ENCODE results near the gene OLFML1. TPM values are rescaled to one million over a fixed set of nuclear protein-coding genes. Genes with fewer than 3 reads are reported as not detected.
A peak's percentile ranks its signal among the peaks of the same experiment; 100 is the strongest.

OLFML1 gene
- total and polyA plus RNA-seq, 7 experiments from 2014 or later, result 0.18 TPM; not detected in 6

DNA sequence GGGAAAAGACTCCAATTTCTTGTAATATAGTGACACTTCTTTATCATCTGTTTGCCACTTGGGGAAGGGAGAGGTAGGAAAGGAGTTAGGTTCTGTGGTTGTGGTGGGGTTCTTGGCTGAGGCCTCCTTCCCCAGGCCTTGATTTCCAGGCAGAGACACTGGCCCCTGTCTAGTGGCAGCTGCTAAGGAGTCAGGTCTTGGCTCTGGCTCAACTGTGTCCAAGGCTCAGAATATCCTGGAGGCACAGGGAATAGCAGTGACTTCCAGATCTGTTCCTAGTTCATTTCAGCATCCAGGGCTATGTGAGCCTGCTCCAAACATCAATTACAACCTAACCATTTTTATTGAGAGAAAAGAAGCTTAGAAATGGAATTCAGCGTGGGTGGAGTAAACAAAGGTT, 58.0 kb downstream of the OLFML1 start:
- Histone ChIP-seq H3K27me3 (ENCODE audit: control insufficient read depth in 2 of 2, insufficient read depth in 2 of 2, low read length in 2 of 2) (no peaks in the 10 kb centered on the region), H3K36me3 (ENCODE audit: control insufficient read depth in 2 of 3, insufficient read depth in 3 of 3, low read length in 3 of 3) (no peaks in the 10 kb centered on the region), H3K9me3 (ENCODE audit: control insufficient read depth in 2 of 3, low read length in 3 of 3) (no peaks in the 10 kb centered on the region), H3K27ac (ENCODE audit: low read depth, low read length) (no peak overlapping the region), H3K4me1 (ENCODE audit: control insufficient read depth in 2 of 2, insufficient read depth in 2 of 2, low read length in 2 of 2) (peaks cover 2 to 10% of the 10 kb centered on the region in 2 donors), H3K4me3 (ENCODE audit: low read length) (no peak overlapping the region)
- no peak for ATAC-seq
- Mint-ChIP-seq H3K9me3 (no peaks in the 10 kb centered on the region), H3K27ac (peak overlapping the region in 2 of 9 donors; percentile 31 to 50), H3K27me3 (peaks cover 0 to 14% (median 0%) of the 10 kb centered on the region in 5 donors), H3K4me1 (peaks cover 5 to 69% (median 50%) of the 10 kb centered on the region in 7 donors), H3K36me3 (peaks cover 0 to 16% (median 0%) of the 10 kb centered on the region in 5 donors), H3K4me3 (no peak overlapping the region)
- ChIA-PET CTCF (no interaction called here), POLR2A (interaction anchor here (1.2 kb wide), 1 partner anchor 22 kb away, joined by 4 read pairs; no protein-coding TSS in a partner anchor)
- intact Hi-C loops (cut with micrococcal nuclease), result no loop called here
- DNase-seq, result no peak

DNA sequence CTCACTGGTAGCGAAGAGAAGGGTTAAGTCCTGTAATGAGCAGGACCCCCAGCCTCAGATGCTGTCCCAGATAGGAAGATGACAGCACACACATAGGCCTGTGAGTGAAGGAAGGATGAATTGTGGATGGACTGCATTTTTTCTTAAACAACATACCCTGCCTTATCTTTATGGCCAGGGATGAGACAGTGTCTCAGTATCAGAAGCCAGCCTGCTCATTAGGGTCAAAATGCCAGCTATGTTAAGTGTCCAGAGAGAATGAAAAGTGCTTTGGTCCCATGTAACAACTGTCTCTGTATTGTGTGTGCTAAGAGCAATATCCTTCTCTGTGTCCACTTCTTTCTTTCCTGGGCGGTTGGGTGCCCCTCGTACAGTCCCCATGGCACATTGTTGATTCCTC, 58.7 kb downstream of the OLFML1 start:
- Histone ChIP-seq H3K27me3 (ENCODE audit: control insufficient read depth in 2 of 2, insufficient read depth in 2 of 2, low read length in 2 of 2) (no peaks in the 10 kb centered on the region), H3K36me3 (ENCODE audit: control insufficient read depth in 2 of 3, insufficient read depth in 3 of 3, low read length in 3 of 3) (no peaks in the 10 kb centered on the region), H3K27ac (ENCODE audit: low read depth, low read length) (no peak overlapping the region), H3K4me3 (ENCODE audit: low read length) (no peak overlapping the region), H3K4me1 (ENCODE audit: control insufficient read depth in 2 of 2, insufficient read depth in 2 of 2, low read length in 2 of 2) (peaks cover 0 to 2% of the 10 kb centered on the region in 2 donors), H3K9me3 (ENCODE audit: control insufficient read depth in 2 of 3, low read length in 3 of 3) (no peaks in the 10 kb centered on the region)
- ChIA-PET POLR2A (no interaction called here), CTCF (no interaction called here)
- Mint-ChIP-seq H3K4me1 (peaks cover 2 to 71% (median 49%) of the 10 kb centered on the region in 7 donors), H3K36me3 (peaks cover 0 to 18% (median 0%) of the 10 kb centered on the region in 5 donors), H3K4me3 (no peak overlapping the region), H3K9me3 (no peaks in the 10 kb centered on the region), H3K27me3 (peaks cover 0 to 14% (median 0%) of the 10 kb centered on the region in 5 donors), H3K27ac (no peak overlapping the region)
- DNase-seq (no peak), ATAC-seq (no peak)
- intact Hi-C loops (cut with micrococcal nuclease), result no loop called here

DNA sequence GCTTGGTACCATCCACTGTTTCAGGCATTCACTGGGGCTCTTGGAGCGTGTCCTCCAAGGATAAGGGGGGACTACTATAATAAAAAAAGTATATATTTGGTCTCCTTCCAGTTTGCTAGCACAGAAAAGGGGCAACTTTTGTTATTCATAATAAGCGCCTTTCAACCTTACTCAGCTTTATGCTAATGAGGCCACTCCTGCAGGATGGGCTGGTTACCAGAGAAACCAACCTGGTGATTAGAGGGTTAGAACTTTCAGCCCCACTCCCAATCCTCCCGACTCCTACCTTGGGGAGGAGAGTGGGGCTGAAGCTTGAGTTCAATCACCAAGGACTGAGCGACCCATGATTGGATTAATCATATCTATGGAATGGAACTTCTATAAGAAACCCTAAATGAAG, 60.3 kb downstream of the OLFML1 start:
- Histone ChIP-seq H3K9me3 (ENCODE audit: control insufficient read depth in 2 of 3, low read length in 3 of 3) (no peaks in the 10 kb centered on the region), H3K4me3 (ENCODE audit: low read length) (no peak overlapping the region), H3K27ac (ENCODE audit: low read depth, low read length) (no peak overlapping the region), H3K4me1 (ENCODE audit: control insufficient read depth in 2 of 2, insufficient read depth in 2 of 2, low read length in 2 of 2) (no peaks in the 10 kb centered on the region), H3K27me3 (ENCODE audit: control insufficient read depth in 2 of 2, insufficient read depth in 2 of 2, low read length in 2 of 2) (no peaks in the 10 kb centered on the region), H3K36me3 (ENCODE audit: control insufficient read depth in 2 of 3, insufficient read depth in 3 of 3, low read length in 3 of 3) (peaks cover 0 to 4% (median 0%) of the 10 kb centered on the region in 3 experiments)
- ATAC-seq (no peak), DNase-seq (no peak)
- POLR2A ChIA-PET, result interaction anchor here (0.9 kb wide), 1 partner anchor 16 kb away, joined by 4 read pairs; no protein-coding TSS in a partner anchor
- Mint-ChIP-seq H3K27me3 (peaks cover 0 to 9% (median 0%) of the 10 kb centered on the region in 5 donors), H3K9me3 (no peaks in the 10 kb centered on the region), H3K27ac (no peak overlapping the region), H3K4me1 (peaks cover 0 to 69% (median 34%) of the 10 kb centered on the region in 7 donors), H3K4me3 (no peak overlapping the region), H3K36me3 (peaks cover 0 to 30% (median 5%) of the 10 kb centered on the region in 5 donors)
- intact Hi-C loops (cut with micrococcal nuclease), result loop anchor here in 1 of 2 donors (5.0 kb wide), 1 partner anchor 33 kb away; the partner anchor contains the start of gene PPFIBP2
- CTCF ChIA-PET, result no interaction called here

DNA sequence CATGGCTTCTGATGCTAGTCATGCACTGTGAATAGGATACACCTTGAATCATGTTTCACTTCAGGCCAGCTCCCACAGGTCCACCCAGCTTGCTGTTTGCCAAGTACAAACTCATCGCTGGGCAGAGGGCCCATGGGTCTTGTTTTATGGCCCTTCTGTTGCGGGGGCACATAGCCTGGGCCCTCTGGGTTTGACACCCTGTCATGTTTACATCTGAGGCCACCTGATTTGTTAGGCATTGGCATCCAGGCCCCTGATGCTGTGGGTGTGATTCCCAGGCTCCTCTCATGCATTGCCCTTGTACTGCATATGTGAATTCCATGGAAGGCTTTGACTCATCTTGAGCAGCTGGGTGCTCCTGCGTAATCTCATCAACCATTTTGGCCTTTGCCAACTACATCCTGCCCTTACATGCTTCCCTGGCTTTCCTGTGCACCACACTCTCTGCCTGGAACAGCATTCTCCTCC, 61.1 kb downstream of the OLFML1 start:
- Histone ChIP-seq H3K36me3 (ENCODE audit: control insufficient read depth in 2 of 3, insufficient read depth in 3 of 3, low read length in 3 of 3) (peaks cover 0 to 4% (median 0%) of the 10 kb centered on the region in 3 experiments), H3K27me3 (ENCODE audit: control insufficient read depth in 2 of 2, insufficient read depth in 2 of 2, low read length in 2 of 2) (no peaks in the 10 kb centered on the region), H3K9me3 (ENCODE audit: control insufficient read depth in 2 of 3, low read length in 3 of 3) (no peaks in the 10 kb centered on the region), H3K4me3 (ENCODE audit: low read length) (no peak overlapping the region), H3K4me1 (ENCODE audit: control insufficient read depth in 2 of 2, insufficient read depth in 2 of 2, low read length in 2 of 2) (no peaks in the 10 kb centered on the region), H3K27ac (ENCODE audit: low read depth, low read length) (no peak overlapping the region)
- no peak for DNase-seq
- CTCF ChIA-PET, result interaction anchor here (4.1 kb wide), 1 partner anchor 34 kb away, joined by 35 read pairs; the partner anchor contains the start of gene PPFIBP2
- Mint-ChIP-seq H3K27me3 (peaks cover 0 to 6% (median 0%) of the 10 kb centered on the region in 5 donors), H3K4me1 (peaks cover 0 to 64% (median 28%) of the 10 kb centered on the region in 7 donors), H3K27ac (no peak overlapping the region), H3K9me3 (no peaks in the 10 kb centered on the region), H3K4me3 (no peak overlapping the region), H3K36me3 (peaks cover 0 to 36% (median 5%) of the 10 kb centered on the region in 5 donors)
- ATAC-seq, result no peak
- intact Hi-C loops (cut with micrococcal nuclease), result loop anchor here in 1 of 2 donors (5.0 kb wide), 1 partner anchor 34 kb away; the partner anchor contains the start of gene PPFIBP2
- POLR2A ChIA-PET, result interaction anchor here (0.9 to 1.3 kb wide), 2 partner anchors 16 to 33 kb away, joined by 3 to 4 read pairs; partner anchors contain the start of gene PPFIBP2

DNA sequence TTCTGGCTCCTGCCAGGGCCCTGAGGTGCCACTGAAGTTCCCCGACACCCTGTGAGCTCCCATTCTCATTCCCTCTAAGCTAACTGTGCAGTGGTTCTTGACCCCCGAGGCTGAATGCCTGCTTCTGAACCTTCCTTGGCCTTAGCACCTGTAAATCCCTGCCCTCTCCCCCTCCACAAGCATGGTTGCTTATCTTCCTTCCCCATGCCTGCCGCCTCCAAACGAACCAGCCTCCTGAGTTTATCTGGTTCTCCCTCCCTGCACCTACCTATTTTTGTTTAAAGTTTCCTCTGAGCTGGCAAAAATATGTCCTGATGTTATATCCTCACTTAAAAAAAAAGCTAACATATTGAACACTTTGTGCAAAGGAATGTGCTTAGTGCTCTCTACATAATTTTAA, 62.4 kb downstream of the OLFML1 start:
- H3K9me3 ChIP-seq (ENCODE audit: control insufficient read depth in 2 of 3, low read length in 3 of 3), result no peaks in the 10 kb centered on the region
- POLR2A ChIA-PET, result interaction anchor here (1.6 to 1.7 kb wide), 3 partner anchors 9 to 34 kb away, joined by 3 to 8 read pairs (median 7); partner anchors contain the start of gene PPFIBP2
- no peaks in the 10 kb centered on the region for H3K4me1 ChIP-seq (ENCODE audit: control insufficient read depth in 2 of 2, insufficient read depth in 2 of 2, low read length in 2 of 2)
- Mint-ChIP-seq H3K4me1 (peaks cover 0 to 53% (median 18%) of the 10 kb centered on the region in 7 donors), H3K27me3 (no peaks in the 10 kb centered on the region), H3K4me3 (peak overlapping the region in 1 of 10 donors; percentile 42), H3K27ac (peak overlapping the region in 2 of 9 donors; percentile 2 to 55), H3K9me3 (no peaks in the 10 kb centered on the region), H3K36me3 (peaks cover 0 to 46% (median 8%) of the 10 kb centered on the region in 5 donors)
- H3K27ac ChIP-seq (ENCODE audit: low read depth, low read length), result no peak overlapping the region
- peaks cover 0 to 4% (median 0%) of the 10 kb centered on the region in 3 experiments for H3K36me3 ChIP-seq (ENCODE audit: control insufficient read depth in 2 of 3, insufficient read depth in 3 of 3, low read length in 3 of 3)
- H3K4me3 ChIP-seq (ENCODE audit: low read length), result no peak overlapping the region
- DNase-seq (no peak), ATAC-seq (no peak)
- no peaks in the 10 kb centered on the region for H3K27me3 ChIP-seq (ENCODE audit: control insufficient read depth in 2 of 2, insufficient read depth in 2 of 2, low read length in 2 of 2)
- intact Hi-C loops (cut with micrococcal nuclease), result loop anchor here in 1 of 2 donors (5.0 kb wide), 1 partner anchor 35 kb away; the partner anchor contains the start of gene PPFIBP2
- CTCF ChIA-PET, result interaction anchor here (1.1 to 4.1 kb wide), 5 partner anchors 9 to 35 kb away, joined by 3 to 35 read pairs (median 4); partner anchors contain the start of gene PPFIBP2

DNA sequence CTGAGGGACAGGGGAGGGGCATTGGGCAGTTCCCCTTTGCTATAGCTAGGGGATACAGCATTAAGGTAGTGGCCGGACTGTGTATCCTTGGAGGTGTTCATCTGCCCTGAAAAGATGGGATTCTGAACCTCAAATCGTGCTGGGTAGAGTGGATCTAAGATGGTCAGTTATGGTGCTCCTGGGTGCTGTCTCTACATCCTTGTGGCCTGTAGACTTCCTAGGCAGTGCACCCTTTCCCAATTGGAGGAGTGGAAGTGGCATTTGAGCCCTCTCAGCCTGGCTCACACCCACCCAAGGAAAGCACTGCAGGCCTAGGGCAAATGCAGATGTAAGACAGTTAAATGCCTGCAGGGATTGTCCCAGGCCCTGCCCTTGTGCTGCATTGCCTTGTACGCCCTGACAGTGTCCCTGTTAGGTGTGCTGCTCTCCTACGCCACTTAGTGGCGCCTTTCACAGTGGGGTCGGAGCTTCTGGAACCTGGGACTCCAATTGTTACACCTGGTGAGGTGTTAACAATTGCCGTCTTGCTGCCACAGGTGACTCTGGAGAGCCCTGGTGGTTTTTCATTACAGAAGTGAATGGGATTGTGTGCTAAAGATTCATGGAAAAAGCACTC, 63.5 kb downstream of the OLFML1 start:
- H3K27me3 Mint-ChIP-seq, result no peaks in the 10 kb centered on the region
- no peak overlapping the region for H3K27ac Mint-ChIP-seq
- Histone ChIP-seq H3K27ac (ENCODE audit: low read depth, low read length) (no peak overlapping the region), H3K9me3 (ENCODE audit: control insufficient read depth in 2 of 3, low read length in 3 of 3) (no peaks in the 10 kb centered on the region), H3K27me3 (ENCODE audit: control insufficient read depth in 2 of 2, insufficient read depth in 2 of 2, low read length in 2 of 2) (no peaks in the 10 kb centered on the region), H3K4me1 (ENCODE audit: control insufficient read depth in 2 of 2, insufficient read depth in 2 of 2, low read length in 2 of 2) (no peaks in the 10 kb centered on the region), H3K36me3 (ENCODE audit: control insufficient read depth in 2 of 3, insufficient read depth in 3 of 3, low read length in 3 of 3) (peaks cover 0 to 4% (median 0%) of the 10 kb centered on the region in 3 experiments), H3K4me3 (ENCODE audit: low read length) (no peak overlapping the region)
- H3K36me3 Mint-ChIP-seq, result peaks cover 0 to 51% (median 10%) of the 10 kb centered on the region in 5 donors
- DNase-seq (peak in 5 of 9 donors; percentile 12 to 47 (median 29)), ATAC-seq (peak; percentile 83)
- H3K4me1 Mint-ChIP-seq, result peaks cover 0 to 47% (median 19%) of the 10 kb centered on the region in 7 donors
- ChIA-PET CTCF (interaction anchor here (1.1 to 4.1 kb wide), 3 partner anchors 9 to 36 kb away, joined by 3 to 35 read pairs (median 4); partner anchors contain the start of gene PPFIBP2), POLR2A (interaction anchor here (1.6 to 1.7 kb wide), 3 partner anchors 10 to 35 kb away, joined by 3 to 8 read pairs (median 7); partner anchors contain the start of gene PPFIBP2)
- intact Hi-C loops (cut with micrococcal nuclease), result loop anchor here (1.0 to 5.0 kb wide), 3 partner anchors 35 to 105 kb away; partner anchors contain the start of gene PPFIBP2 (in 2 of the 2)
- no peak overlapping the region for H3K4me3 Mint-ChIP-seq
- H3K9me3 Mint-ChIP-seq, result no peaks in the 10 kb centered on the region
